ENCODE results near the gene NCK2.

DNA sequence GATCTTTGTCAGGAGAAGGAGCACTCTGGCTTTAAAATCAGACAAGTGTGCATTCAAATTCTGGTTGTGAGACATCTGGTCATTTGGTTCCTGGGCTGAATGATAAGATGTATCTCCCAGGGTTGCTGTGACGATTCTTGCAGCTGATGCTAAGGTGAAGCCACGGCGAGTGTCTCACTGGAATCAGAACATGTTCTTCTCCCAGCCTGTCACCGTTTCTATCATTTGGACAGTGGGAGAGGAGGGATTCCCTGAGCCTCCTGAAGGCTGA is 68.3 kb downstream of the NCK2 start:
- TF ChIP-seq POLR2A (IDR thresholded peaks at IDR 0.05), result no peak
- TF ChIP-seq, protein P1, sequence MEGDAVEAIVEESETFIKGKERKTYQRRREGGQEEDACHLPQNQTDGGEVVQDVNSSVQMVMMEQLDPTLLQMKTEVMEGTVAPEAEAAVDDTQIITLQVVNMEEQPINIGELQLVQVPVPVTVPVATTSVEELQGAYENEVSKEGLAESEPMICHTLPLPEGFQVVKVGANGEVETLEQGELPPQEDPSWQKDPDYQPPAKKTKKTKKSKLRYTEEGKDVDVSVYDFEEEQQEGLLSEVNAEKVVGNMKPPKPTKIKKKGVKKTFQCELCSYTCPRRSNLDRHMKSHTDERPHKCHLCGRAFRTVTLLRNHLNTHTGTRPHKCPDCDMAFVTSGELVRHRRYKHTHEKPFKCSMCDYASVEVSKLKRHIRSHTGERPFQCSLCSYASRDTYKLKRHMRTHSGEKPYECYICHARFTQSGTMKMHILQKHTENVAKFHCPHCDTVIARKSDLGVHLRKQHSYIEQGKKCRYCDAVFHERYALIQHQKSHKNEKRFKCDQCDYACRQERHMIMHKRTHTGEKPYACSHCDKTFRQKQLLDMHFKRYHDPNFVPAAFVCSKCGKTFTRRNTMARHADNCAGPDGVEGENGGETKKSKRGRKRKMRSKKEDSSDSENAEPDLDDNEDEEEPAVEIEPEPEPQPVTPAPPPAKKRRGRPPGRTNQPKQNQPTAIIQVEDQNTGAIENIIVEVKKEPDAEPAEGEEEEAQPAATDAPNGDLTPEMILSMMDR (IDR thresholded peaks at IDR 0.05), result no peak

Data from esophagus squamous epithelium (tissue), 4 donors.